GM18498 (cell line): ENCODE data around the gene FCER2.
"Not testable (repeated sequence)": the region's sequence is repeated elsewhere in the genome, so short reads cannot be mapped to it uniquely, and the experiment has no call there.

ENCODE experiments used
- ATAC-seq: cut with Tn5 transposase; IDR thresholded peaks from one replicate; pipeline ENCODE4 v1.9.1; 2021; ENCODE audit warnings: mild to moderate bottlenecking, moderate library complexity; ENCODE audit not compliant: unreplicated experiment

The FCER2 gene

GRCh38 chr19:7654401-7654800 lies 47.5 kb downstream of the FCER2 start:
- no peak for ATAC-seq

GRCh38 chr19:7652061-7652641 lies 49.8 kb downstream of the FCER2 start:
- ATAC-seq: peak; percentile 48

GRCh38 chr19:7650148-7650547 lies 51.8 kb downstream of the FCER2 start:
- ATAC-seq: no peak

GRCh38 chr19:7648265-7649014 lies 53.5 kb downstream of the FCER2 start:
- no peak for ATAC-seq

- ATAC-seq: no peak
These were observed 54.8 kb downstream of the FCER2 start for GRCh38 chr19:7647156-7647555.

- no peak for ATAC-seq
These were observed 55.6 kb downstream of the FCER2 start for GRCh38 chr19:7646426-7646700.

- no peak for ATAC-seq
These were observed 56.1 kb downstream of the FCER2 start for GRCh38 chr19:7645656-7646425.

GRCh38 chr19:7645163-7645562 lies 56.8 kb downstream of the FCER2 start:
- no peak for ATAC-seq

- no peak for ATAC-seq
These were observed 57.4 kb downstream of the FCER2 start for GRCh38 chr19:7644550-7644877.

GRCh38 chr19:7643629-7644549 lies 58.0 kb downstream of the FCER2 start:
- not testable (repeated sequence) for ATAC-seq

GRCh38 chr19:7643031-7643415 lies 58.9 kb downstream of the FCER2 start:
- no peak for ATAC-seq

- no peak for ATAC-seq
These were observed 59.5 kb downstream of the FCER2 start for GRCh38 chr19:7642295-7643030.

- no peak for ATAC-seq
These were observed 60.3 kb downstream of the FCER2 start for GRCh38 chr19:7641290-7642276.

GRCh38 chr19:7640803-7641202 lies 61.1 kb downstream of the FCER2 start:
- no peak for ATAC-seq

- ATAC-seq: no peak
These were observed 62.0 kb downstream of the FCER2 start for GRCh38 chr19:7639863-7640348.

- ATAC-seq: no peak
These were observed 63.0 kb downstream of the FCER2 start for GRCh38 chr19:7638802-7639465.
